Renal pelvis (tissue), 4 donors: ENCODE data around the gene PSTPIP2. TPM values are rescaled to one million over a fixed set of nuclear protein-coding genes. Genes with fewer than 3 reads are reported as not detected.

Experiments
- DNase-seq: peaks from one replicate; pipeline ENCODE4 v3.0.0-alpha.2; 2013
- polyA plus RNA-seq, 3 donors: library from polyadenylated mRNA; unstranded; fragments of 120-200 nt; gene quantifications; one replicate each; pipeline ENCODE4 v1.2.1, GENCODE V29; 2013; ENCODE audit not compliant: insufficient read length in 3 of 3

The PSTPIP2 gene
- polyA plus RNA-seq, 3 donors: 9.1 to 15.9 (median 11.4) TPM

- no peak for DNase-seq
Measured at GRCh38 chr18:45938488-45938935, 133.5 kb downstream of the PSTPIP2 start.

- DNase-seq: no peak
Measured at GRCh38 chr18:45935591-45936335, 136.3 kb downstream of the PSTPIP2 start.

Other genes with a start within 250 kb of the PSTPIP2 start
- gene SIGLEC15, start 246.6 kb downstream of the PSTPIP2 start, polyA plus RNA-seq: under 1 TPM; 0.44 to 0.79 (median 0.74) TPM
- gene EPG5, start 104.9 kb downstream of the PSTPIP2 start, polyA plus RNA-seq: 10 to 100 TPM; 18.2 to 35.4 (median 31.4) TPM
- gene ATP5F1A, start 26.0 kb upstream of the PSTPIP2 start, polyA plus RNA-seq: 100 to 1,000 TPM; 688 to 733 (median 696) TPM
- gene HAUS1, start 32.1 kb upstream of the PSTPIP2 start, polyA plus RNA-seq: 10 to 100 TPM; 42.3 to 53.0 (median 45.7) TPM